NOMO-1 (cell line): ENCODE results near the gene C5orf15.
"Not testable (repeated sequence)": the region's sequence is repeated elsewhere in the genome, so short reads cannot be mapped to it uniquely, and the experiment has no call there.

Experiments
- DNase-seq, 2 experiments: peaks; one replicate each; lab custom pipeline; 2025; ENCODE audit not compliant: unreplicated experiment in 2 of 2; lab: John Stamatoyannopoulos, UW

C5orf15 gene

GRCh38 chr5:133994297-133994989 is 26.0 kb upstream of the C5orf15 start:
- no peak for DNase-seq

GRCh38 chr5:133993185-133993936 is 24.9 kb upstream of the C5orf15 start:
- no peak for DNase-seq

- no peak for DNase-seq
Measured at GRCh38 chr5:133992429-133993155, 24.2 kb upstream of the C5orf15 start.

GRCh38 chr5:133991171-133991910 is 22.9 kb upstream of the C5orf15 start:
- DNase-seq = no peak

- no peak for DNase-seq
Measured at GRCh38 chr5:133990396-133990795, 22.0 kb upstream of the C5orf15 start.

- no peak for DNase-seq
Measured at GRCh38 chr5:133985540-133986180, 17.2 kb upstream of the C5orf15 start.

GRCh38 chr5:133983674-133984073 is 15.2 kb upstream of the C5orf15 start:
- no peak for DNase-seq

- no peak for DNase-seq
Measured at GRCh38 chr5:133981714-133982113, 13.3 kb upstream of the C5orf15 start.

GRCh38 chr5:133980652-133981051 is 12.2 kb upstream of the C5orf15 start:
- no peak for DNase-seq

- no peak for DNase-seq
Measured at GRCh38 chr5:133978943-133979342, 10.5 kb upstream of the C5orf15 start.

GRCh38 chr5:133977858-133978257 is 9.4 kb upstream of the C5orf15 start:
- DNase-seq = no peak

- no peak for DNase-seq
Measured at GRCh38 chr5:133977161-133977787, 8.8 kb upstream of the C5orf15 start.

- not testable (repeated sequence) for DNase-seq
Measured at GRCh38 chr5:133975546-133975945, 7.1 kb upstream of the C5orf15 start.

- no peak for DNase-seq
Measured at GRCh38 chr5:133974142-133974541, 5.7 kb upstream of the C5orf15 start.

- DNase-seq = no peak
Measured at GRCh38 chr5:133970325-133970909, 2.0 kb upstream of the C5orf15 start.

- DNase-seq = no peak
Measured at GRCh38 chr5:133969654-133970324, 1.4 kb upstream of the C5orf15 start.

- no peak for DNase-seq
Measured at GRCh38 chr5:133967698-133968203, 674 bp downstream of the C5orf15 start.

GRCh38 chr5:133967124-133967523 is 1.3 kb downstream of the C5orf15 start:
- no peak for DNase-seq

- no peak for DNase-seq
Measured at GRCh38 chr5:133966090-133966489, 2.3 kb downstream of the C5orf15 start.
